Raji (cell line): Measurements from ENCODE around the gene NFYB.

Source experiments
- POLR2A ChIP-seq: IDR thresholded peaks from 2 replicates; pipeline ENCODE4 v1.6.1; 2011; ENCODE audit warnings: low read depth, low read length, control low read depth; ENCODE audit not compliant: insufficient read depth

Gene NFYB

GRCh38 chr12:104136577-104136976, 1.4 kb downstream of the NFYB start:
- TF ChIP-seq POLR2A: no peak

GRCh38 chr12:104134882-104135281, 3.1 kb downstream of the NFYB start:
- no peak for TF ChIP-seq POLR2A

- TF ChIP-seq POLR2A: no peak
These were observed 4.1 kb downstream of the NFYB start for GRCh38 chr12:104133866-104134265.

- no peak for TF ChIP-seq POLR2A
These were observed 4.7 kb downstream of the NFYB start for GRCh38 chr12:104133321-104133720.

GRCh38 chr12:104132351-104132956, 5.6 kb downstream of the NFYB start:
- no peak for TF ChIP-seq POLR2A

GRCh38 chr12:104131609-104132008, 6.4 kb downstream of the NFYB start:
- no peak for TF ChIP-seq POLR2A

- no peak for TF ChIP-seq POLR2A
These were observed 7.2 kb downstream of the NFYB start for GRCh38 chr12:104130760-104131159.

GRCh38 chr12:104126548-104126947, 11.5 kb downstream of the NFYB start:
- TF ChIP-seq POLR2A: no peak

GRCh38 chr12:104122298-104122697, 15.7 kb downstream of the NFYB start:
- no peak for TF ChIP-seq POLR2A

- TF ChIP-seq POLR2A: no peak
These were observed 17.0 kb downstream of the NFYB start for GRCh38 chr12:104121001-104121400.

- TF ChIP-seq POLR2A: no peak
These were observed 22.4 kb downstream of the NFYB start for GRCh38 chr12:104115587-104115975.

- TF ChIP-seq POLR2A: no peak
These were observed 28.4 kb downstream of the NFYB start for GRCh38 chr12:104109446-104110271.

GRCh38 chr12:104108755-104109445, 29.1 kb downstream of the NFYB start:
- no peak for TF ChIP-seq POLR2A

GRCh38 chr12:104106965-104107364, 31.0 kb downstream of the NFYB start:
- TF ChIP-seq POLR2A: no peak

- TF ChIP-seq POLR2A: no peak
These were observed 32.5 kb downstream of the NFYB start for GRCh38 chr12:104105461-104105860.

- TF ChIP-seq POLR2A: no peak
These were observed 40.1 kb downstream of the NFYB start for GRCh38 chr12:104097954-104098353.

- no peak for TF ChIP-seq POLR2A
These were observed 42.7 kb downstream of the NFYB start for GRCh38 chr12:104095289-104095688.

GRCh38 chr12:104094284-104094683, 43.7 kb downstream of the NFYB start:
- no peak for TF ChIP-seq POLR2A
